HL-60 (cell line): ENCODE results near the gene PITX2.

Experiments used
- POLR2AphosphoS5 ChIP-seq: IDR thresholded peaks from 2 replicates; pipeline ENCODE4 v1.6.1; 2012; ENCODE audit warnings: low read depth
- TF ChIP-seq, protein P1 (sequence below): IDR thresholded peaks from one replicate; pipeline ENCODE4 v1.5.1; 2011; ENCODE audit warnings: low read length, control low read depth, inconsistent platforms; ENCODE audit not compliant: insufficient read depth

GRCh38 chr4:110589297-110589696 is 33.6 kb downstream of the PITX2 start:
- no peak for TF ChIP-seq POLR2AphosphoS5
- TF ChIP-seq, protein P1, sequence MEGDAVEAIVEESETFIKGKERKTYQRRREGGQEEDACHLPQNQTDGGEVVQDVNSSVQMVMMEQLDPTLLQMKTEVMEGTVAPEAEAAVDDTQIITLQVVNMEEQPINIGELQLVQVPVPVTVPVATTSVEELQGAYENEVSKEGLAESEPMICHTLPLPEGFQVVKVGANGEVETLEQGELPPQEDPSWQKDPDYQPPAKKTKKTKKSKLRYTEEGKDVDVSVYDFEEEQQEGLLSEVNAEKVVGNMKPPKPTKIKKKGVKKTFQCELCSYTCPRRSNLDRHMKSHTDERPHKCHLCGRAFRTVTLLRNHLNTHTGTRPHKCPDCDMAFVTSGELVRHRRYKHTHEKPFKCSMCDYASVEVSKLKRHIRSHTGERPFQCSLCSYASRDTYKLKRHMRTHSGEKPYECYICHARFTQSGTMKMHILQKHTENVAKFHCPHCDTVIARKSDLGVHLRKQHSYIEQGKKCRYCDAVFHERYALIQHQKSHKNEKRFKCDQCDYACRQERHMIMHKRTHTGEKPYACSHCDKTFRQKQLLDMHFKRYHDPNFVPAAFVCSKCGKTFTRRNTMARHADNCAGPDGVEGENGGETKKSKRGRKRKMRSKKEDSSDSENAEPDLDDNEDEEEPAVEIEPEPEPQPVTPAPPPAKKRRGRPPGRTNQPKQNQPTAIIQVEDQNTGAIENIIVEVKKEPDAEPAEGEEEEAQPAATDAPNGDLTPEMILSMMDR = no peak
